Stimulated activated CD4-positive, alpha-beta T cell treated with anti-CD3 and anti-CD28 coated beads, Interleukin-4, amount 100 ng/mL, for 48 hours (primary cell): Measurements from ENCODE around the gene RAD51B.

Experiments used
- DNase-seq, 2 donors: peaks; one replicate each; pipeline ENCODE4 v3.0.0-alpha.2; 2020; ENCODE audit warnings: low read depth in 2 of 2

Gene RAD51B

GRCh38 chr14:68663385-68664076 lies 844.0 kb downstream of the RAD51B start:
- peak; percentile 22 to 64 for DNase-seq

- peak in 1 of 2 donors; percentile 36 for DNase-seq
Measured at GRCh38 chr14:68664225-68664681, 844.7 kb downstream of the RAD51B start.

GRCh38 chr14:68665131-68665530 lies 845.6 kb downstream of the RAD51B start:
- DNase-seq, result no peak

- no peak for DNase-seq
Measured at GRCh38 chr14:68665792-68666204, 846.2 kb downstream of the RAD51B start.

- no peak for DNase-seq
Measured at GRCh38 chr14:68666236-68666635, 846.7 kb downstream of the RAD51B start.

- no peak for DNase-seq
Measured at GRCh38 chr14:68666899-68667298, 847.3 kb downstream of the RAD51B start.

- no peak for DNase-seq
Measured at GRCh38 chr14:68667313-68667791, 847.8 kb downstream of the RAD51B start.

GRCh38 chr14:68668028-68668427 lies 848.4 kb downstream of the RAD51B start:
- DNase-seq, result no peak

- DNase-seq, result no peak
Measured at GRCh38 chr14:68668531-68668930, 849.0 kb downstream of the RAD51B start.

GRCh38 chr14:68669111-68669511 lies 849.5 kb downstream of the RAD51B start:
- no peak for DNase-seq

GRCh38 chr14:68669603-68670358 lies 850.2 kb downstream of the RAD51B start:
- DNase-seq, result no peak

- DNase-seq, result no peak
Measured at GRCh38 chr14:68670359-68670715, 850.8 kb downstream of the RAD51B start.

GRCh38 chr14:68671909-68672308 lies 852.3 kb downstream of the RAD51B start:
- no peak for DNase-seq

- no peak for DNase-seq
Measured at GRCh38 chr14:68672609-68673285, 853.2 kb downstream of the RAD51B start.

GRCh38 chr14:68673464-68673863 lies 853.9 kb downstream of the RAD51B start:
- no peak for DNase-seq

- no peak for DNase-seq
Measured at GRCh38 chr14:68674538-68675232, 855.1 kb downstream of the RAD51B start.

- no peak for DNase-seq
Measured at GRCh38 chr14:68675233-68675577, 855.6 kb downstream of the RAD51B start.

- DNase-seq, result no peak
Measured at GRCh38 chr14:68676511-68676943, 856.9 kb downstream of the RAD51B start.

GRCh38 chr14:68677476-68677875 lies 857.9 kb downstream of the RAD51B start:
- no peak for DNase-seq

GRCh38 chr14:68677901-68678300 lies 858.3 kb downstream of the RAD51B start:
- DNase-seq, result no peak

- DNase-seq, result no peak
Measured at GRCh38 chr14:68678471-68678870, 858.9 kb downstream of the RAD51B start.

GRCh38 chr14:68679301-68679700 lies 859.7 kb downstream of the RAD51B start:
- no peak for DNase-seq
